SK-N-DZ (cell line): Measurements from ENCODE around the gene MNDA.
"Not testable (repeated sequence)": the region's sequence is repeated elsewhere in the genome, so short reads cannot be mapped to it uniquely, and the experiment has no call there.

Experiments used
- DNase-seq: peaks from one replicate; pipeline ENCODE4 v3.0.0-alpha.2; 2015; ENCODE audit warnings: low spot score
- small RNA-seq, 2 experiments: library from RNA; depleted of rRNA; stranded (forward); fragments of <200 nt; gene quantifications; one replicate each; pipeline ENCODE3, GENCODE V24; 2014

MNDA gene

DNA sequence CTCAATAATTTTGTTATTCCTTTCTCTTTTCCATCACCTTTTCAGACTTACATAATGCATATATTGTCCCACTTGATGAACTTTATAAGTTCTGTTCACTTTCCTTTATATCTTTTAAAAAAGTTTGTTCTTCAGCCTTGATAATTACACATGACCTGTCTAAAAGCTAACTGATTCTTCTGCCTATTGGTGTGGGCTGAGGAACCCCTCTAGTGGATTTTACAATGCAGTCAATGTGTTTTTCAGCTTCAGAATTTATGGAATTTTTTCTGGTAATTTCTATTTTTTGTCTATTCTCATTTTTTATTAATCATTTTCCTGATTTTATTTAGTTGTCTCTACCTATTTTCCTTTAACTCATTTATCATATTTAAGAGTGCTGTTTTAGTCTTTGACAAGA, 7.5 kb downstream of the MNDA start:
- DNase-seq: no peak

DNA sequence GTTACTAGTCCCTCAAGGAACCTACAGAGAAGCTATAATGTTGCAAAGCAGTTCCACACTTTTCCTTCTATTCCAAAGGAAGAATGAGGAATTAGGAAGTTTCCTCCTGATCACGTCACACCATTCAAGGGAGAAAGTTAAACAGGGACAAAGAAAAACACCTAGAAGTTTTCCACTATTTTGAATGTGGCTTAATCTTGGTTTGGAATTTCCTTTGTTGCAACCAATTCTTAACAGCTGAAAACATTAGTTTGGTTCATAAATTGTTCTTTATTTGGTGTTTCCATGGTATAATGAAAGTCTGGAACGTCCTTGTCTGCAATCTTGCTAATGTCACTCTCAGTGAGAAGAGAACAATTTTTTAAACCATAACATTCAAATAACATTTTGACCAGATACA, 8.4 kb downstream of the MNDA start:
- no peak for DNase-seq

DNA sequence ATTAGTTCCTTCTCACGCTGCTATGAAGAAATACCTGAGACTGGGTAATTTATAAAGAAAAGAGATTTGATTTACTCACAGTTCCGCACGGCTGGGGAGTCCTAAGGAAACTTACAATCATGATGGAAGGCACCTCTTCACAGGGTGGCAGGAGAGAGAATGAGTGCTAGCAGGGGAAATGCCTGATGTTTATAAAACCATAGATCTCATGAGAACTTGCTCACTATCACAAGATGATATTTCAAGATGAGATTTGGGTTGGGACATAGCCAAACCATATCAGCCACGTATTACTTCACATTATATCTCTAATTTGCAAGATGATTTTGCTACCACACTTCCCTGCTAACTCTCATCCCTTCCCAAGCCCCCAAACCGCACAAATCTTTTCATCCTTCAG, 9.1 kb downstream of the MNDA start:
- no peak for DNase-seq

DNA sequence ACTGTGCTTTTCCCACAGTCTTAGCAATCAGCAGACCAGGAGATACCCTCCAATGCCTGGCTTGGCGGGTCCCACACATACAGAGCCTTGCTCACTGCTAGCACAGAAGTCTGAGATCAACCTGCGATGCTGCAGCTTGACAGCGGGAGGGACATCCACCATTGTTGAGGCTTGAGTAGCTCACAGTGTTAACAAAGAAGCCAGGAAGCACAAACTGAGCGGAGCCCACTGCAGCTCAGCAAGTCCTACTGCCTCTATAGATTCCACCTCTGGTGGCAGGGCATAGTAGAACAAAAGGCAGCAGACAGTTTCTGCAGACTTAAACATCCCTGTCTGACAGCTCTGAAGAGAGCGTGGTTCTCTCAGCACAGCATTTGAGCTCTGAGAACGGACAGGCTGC, 33.4 kb downstream of the MNDA start:
- no peak for DNase-seq

DNA sequence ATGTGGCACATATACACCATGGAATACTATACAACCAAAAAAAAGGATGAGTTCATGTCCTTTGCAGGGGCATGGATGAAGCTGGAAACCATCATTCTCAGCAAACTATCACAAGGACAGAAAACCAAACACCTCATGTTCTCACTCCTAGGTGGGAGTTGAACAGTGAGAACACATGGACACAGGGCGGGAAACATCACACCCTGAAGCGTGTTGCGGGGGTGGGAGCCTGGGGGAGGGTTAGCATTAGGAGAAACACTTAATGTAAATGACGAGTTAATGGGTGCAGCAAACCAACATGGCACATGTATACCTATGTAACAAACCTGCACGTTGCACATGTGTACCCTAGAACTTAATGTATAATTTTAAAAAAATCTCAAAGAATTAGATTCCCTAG, 39.3 kb downstream of the MNDA start:
- not testable (repeated sequence) for DNase-seq

DNA sequence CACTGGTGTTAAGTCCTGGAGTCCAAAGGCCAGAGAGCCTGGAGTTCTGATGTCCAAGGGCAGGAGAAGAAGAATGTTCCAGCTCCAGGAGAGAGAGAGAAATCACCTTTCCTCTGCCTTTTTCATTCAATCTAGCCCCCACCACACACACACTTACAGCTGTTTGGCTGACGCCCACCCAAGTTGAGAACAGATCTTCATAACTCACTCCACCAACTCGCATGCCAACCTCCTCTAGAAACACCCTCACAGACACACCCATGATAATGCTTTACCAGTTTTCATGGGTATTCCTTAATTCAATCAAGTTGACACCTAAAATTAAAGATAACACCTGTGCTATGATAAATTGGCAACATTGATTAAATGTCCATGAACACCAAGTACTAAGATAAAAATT, 42.0 kb downstream of the MNDA start:
- DNase-seq: no peak

DNA sequence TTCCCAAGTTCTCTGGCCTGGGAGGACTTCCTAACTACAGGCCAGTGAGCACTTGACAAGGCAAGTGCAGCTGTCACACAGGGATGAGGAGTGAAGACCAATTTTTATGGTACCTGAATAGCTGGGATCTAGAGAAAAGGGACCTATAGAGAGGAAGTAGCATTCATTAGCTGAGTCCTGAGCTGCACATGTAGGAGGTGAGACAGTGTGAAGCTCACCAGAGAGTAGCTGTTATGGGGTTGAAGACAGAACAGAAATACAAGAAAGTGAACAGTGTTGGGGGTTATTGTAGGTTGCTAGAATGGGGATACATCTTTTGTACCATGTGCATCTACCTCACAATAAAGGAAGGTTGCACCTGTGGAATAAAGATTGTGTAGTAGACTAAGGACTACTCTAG, 62.5 kb downstream of the MNDA start:
- DNase-seq: no peak

DNA sequence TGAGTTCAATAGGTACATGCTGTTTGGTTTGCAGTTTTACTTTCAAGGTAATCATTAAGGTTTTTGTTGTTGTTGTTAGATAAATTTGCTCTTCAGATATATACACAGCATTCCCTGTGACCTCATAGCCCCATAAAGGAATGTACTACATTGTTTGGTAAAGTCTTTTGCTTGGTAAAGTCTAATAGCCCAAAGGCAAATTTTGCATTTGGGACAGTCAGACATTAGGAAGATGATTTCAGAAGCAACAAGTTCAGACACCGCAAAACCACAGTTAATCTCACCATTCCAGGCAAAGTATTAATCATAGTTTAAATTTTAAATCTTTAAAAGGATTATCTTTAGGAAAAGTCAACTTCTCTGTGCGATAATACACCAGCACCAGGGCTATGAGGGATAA, 67.6 kb downstream of the MNDA start:
- DNase-seq: no peak

Small RNA genes within 50 kb of the gene (small RNA-seq; reads per million reads assigned to genes)
- gene OR2AQ1P: 0 reads per million in 2 experiments
